Stimulated activated CD4-positive, alpha-beta T cell treated with anti-CD3 and anti-CD28 coated beads, Interleukin-2, amount 100 ng/mL, for 24 hours (primary cell): ENCODE results near the gene SRSF10.
"Not testable (repeated sequence)": the region's sequence is repeated elsewhere in the genome, so short reads cannot be mapped to it uniquely, and the experiment has no call there.

ENCODE experiments used
- DNase-seq, 2 donors: peaks; one replicate each; pipeline ENCODE4 v3.0.0-alpha.2; 2020

Gene SRSF10

DNA sequence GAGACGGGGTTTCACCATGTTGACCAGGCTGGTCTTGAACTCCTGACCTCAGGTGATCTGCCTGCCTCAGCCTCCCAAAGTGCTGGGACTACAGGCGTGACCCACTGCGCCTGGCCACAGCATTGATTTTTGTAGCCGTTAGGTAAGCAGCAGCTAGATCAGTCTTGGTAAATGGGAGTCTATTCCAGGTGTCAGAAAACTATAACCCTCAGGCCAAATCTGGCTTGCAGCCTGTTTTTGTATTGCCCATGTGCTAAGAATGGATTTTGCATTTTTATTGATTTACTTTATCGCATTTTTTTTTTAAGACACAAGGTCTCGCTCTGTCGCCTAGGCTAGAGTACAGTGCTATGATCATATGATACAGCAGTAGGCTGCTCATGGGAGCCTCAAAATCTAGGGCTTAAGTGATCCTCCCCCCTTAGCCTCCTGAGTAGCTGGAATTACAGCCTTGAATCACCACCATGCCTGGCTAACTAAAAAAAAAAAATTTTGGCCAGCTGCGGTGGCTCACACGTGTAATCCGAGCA is 16.6 kb upstream of the SRSF10 start:
- DNase-seq = no peak

DNA sequence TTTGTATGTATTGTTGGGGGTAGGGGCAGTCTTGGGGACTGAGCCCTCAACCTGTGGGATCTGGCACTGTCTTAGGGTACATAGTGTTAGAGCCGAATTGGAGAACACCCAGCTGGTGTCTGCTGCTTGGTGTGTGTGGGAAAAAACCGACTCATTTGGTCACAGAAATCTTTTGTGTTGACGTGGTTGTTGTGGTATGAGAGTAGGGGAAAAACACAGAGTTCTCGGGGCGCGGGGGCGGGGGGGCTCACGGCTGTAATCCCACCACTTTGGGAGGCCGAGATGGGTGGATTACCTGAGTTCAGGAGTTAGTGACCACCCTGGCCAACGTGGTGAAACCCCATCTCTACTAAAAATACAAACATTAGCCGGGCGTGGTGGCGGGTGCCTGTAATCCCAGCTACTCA is 15.3 kb upstream of the SRSF10 start:
- no peak for DNase-seq

DNA sequence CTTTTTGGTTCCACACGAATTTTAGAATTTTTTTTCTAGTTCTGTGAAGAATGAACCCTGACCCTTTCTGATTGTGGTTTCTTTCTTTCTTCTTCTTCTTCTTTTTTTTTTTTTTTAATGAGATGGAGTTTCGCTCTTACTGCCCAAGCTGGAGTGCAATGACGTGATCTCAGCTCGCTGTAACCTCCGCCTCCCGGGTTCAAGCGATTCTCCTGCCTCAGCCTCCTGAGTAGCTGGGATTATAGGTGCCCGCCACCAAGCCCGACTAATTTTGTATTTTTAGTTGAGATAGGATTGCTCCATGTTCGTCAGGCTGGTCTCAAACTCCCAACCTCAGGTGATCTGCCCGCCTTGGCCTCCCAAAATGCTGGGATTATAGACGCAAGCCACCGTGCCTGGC is 11.9 kb upstream of the SRSF10 start:
- DNase-seq = not testable (repeated sequence)

DNA sequence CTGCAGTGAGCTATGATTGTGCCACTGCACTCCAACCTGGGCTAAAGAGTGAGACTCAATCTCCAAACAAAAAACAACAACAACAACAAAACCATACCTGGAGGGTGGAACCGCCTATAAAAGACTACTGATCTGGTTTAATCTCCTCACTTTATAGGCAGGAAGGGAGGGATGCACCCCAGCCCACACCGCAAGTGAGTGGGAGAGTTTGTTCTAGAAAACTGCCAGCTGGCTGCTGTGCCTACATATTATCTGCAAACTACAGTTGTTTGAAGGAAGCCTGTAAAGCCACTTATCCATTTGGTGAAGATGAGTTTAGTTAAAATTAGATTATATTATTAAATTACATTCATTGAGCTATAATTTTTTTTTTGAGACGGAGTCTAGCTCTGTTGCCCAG is 9.1 kb upstream of the SRSF10 start:
- DNase-seq = no peak

DNA sequence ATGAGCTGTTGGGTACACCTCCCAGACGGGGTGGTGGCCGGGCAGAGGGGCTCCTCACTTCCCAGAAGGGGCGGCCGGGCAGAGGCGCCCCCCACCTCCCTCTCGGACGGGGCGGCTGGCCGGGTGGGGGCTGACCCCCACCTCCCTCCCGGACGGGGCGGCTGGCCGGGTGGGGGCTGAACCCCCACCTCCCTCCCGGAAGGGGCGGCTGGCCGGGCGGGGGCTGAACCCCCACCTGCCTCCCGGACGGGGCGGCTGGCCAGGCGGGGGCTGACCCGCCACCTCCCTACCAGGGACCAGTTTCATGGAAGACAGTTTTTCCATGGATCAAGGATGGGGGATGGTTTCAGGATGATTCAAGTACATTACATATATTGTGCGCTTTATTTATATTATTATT is 6.9 kb upstream of the SRSF10 start:
- DNase-seq = not testable (repeated sequence)

DNA sequence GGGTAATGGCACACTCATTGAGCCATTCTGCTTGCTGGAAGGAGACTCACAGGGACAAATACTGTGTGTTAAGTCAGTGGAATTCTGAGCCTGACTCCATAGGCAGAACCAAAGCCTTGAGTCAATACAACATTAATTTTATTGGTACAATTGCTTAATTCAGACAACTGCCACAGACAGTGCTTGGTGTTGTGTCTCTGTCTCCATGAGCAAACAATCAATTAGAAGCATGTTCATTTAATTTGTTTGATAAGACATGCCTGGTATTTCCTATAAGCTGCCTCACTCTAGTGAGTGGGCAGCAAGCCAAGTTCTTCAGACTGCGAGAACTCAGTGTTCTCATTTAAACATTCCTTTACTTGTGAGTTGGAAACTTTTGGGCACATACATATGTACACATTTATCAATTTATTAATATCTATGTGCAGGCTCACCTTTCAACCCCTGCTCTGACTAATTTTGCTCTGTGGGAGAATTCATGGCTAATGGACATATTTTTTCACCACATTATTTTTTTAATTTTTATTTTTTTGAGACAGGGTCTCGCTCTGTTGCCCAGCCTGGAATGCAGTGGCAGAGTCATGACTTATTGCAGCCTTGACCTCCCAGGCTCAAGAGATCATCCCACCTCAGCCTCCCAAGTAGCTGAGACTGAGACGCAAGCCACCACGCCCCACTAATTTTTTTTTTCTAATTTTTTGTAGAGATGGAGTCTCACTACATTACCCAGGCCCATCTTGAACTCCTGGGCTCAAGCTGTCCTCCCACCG is 4.5 kb upstream of the SRSF10 start:
- no peak for DNase-seq

DNA sequence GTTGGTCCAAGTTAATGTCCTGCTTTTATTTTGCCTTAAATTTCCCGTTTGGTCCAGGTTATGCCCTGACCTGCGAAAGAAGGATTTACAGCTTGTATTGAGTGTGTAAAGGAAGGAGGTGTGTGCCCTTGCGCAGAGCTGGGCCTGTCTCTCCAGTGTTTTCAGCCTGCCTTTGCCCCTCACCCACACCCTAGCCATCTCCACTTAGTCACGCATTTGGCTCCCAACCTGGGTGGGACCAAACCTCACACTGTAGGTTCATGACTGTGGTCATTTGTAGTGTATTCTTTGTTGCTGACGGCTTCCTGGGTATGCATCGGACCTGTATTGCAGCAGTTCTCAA is 572 bp upstream of the SRSF10 start:
- peak; percentile 56 to 74 for DNase-seq

DNA sequence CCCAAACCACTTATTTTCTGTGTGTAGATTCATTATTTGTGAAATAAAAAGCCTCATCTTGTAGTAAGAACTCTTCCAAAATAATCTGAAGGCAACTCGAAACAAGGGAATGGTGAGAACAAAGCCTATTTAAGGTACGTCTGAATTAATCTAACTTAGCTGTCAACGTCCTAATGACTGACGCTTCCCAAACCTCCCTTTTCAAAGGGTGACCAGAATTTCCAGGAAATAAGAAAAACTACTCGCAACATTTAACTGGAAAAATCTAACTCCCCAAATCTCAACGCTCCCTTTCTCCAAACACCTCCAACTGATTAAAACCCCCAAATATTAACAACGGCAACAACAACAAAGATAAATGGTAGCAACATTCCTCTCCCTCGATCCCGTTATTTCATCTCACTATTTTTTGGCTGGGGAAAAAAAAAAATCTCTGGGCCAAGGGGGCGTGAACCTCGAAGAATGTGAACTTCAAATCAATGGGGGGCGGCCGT is 693 bp downstream of the SRSF10 start:
- no peak for DNase-seq

DNA sequence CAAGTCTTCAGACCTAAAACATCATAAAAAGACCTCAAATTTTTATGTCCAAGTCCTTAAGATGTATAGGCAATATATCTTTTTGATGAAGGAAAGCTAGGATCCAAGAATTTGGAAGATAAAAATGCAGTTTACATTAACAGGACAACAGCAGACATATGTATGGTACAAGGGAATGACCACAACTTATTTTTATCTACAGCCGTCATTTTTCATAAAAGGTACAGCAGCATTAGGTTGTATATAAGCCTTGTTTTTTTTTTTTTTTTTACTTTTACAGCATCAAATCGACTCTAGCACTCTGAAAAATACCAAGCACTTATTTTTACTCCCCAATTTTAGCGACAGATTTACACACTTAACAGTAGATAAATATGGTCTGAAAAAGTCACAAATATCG is 1.3 kb downstream of the SRSF10 start:
- no peak for DNase-seq

DNA sequence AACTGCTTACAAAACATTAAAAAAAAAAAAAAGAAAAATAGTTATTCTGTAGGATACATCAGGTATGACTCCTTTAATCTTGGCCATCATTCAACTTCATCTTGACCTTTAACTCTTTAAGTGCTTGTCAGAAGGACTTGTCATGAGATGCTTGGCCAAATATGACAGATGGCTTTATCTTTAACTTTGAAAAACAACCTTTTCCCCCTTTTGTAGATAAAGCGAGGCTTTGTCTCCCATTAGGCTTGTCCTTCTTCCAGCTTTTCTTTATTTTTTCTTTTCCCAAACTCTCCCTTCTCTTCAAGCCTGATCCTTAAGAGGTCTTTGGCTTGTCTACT is 2.3 kb downstream of the SRSF10 start:
- no peak for DNase-seq

DNA sequence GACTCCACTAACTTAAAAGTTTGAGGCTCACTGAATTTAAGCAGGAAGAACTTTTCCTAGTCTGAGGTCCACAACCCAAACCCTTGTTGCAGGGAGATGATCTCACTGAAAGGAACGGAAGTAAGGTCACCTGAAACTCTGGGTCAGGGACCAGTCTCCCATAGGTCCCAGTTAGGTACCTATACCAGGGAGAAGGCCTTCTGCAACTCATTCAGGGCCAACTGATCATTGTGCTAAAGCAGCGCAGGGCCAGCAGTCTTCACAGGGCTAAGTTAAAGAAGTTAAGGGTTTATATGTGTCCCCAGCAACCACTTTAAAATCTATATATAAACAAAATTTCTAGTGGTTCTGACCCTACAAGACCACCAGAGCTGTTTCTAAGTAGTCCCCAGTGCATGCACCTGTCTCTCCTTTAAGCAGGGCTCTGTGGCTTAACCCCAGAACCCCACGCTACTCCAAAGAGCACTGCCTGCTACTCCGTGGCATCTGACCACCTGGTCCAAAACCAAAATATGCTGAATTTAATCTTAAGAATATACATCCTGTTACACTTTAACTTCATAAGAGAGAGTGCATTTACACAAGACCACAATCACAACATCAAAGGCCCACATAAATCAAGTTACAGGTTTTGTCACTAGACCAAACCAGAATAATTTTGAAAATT is 2.8 kb downstream of the SRSF10 start:
- DNase-seq = no peak

DNA sequence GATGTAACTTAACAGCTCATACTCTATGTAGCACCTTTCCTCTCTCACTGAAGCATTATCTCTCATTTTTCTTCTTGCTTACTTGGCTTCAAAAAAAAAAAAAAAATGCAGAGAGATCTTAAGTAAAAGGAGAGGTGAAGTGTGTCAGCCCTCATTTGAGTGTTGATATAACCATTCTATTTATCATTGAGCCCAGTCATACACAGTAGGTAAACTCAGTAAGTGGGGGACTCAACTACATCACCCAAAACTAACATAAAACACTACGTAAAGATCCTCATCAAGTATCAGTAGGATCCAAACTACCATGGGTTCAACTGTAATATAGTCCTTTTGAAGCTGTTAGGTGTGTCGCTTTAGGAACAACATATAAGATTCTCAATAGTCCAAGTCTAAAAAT is 12.3 kb downstream of the SRSF10 start:
- no peak for DNase-seq

DNA sequence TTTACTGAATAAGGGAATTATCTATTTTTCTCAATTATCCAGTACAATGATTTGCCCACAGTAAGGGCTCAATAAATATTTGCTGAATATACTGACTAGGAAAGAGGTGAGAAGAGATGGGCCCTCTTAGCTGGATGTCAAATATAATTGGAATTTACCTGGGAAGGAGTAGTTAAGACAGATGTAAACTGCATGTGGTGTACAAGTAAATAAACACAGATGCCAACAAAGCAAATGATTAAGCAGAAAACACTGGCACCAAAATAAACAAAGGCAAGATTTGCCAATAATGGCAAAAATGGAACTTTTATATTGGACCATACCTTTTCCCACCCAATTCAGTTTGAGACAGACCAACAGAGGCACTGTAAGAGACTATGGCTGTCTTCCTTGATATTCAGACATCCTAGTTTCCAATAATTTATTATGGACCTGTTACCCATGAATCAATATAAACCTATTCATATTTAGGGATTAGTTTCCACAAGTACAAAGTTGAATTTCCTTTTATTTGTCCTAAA is 13.1 kb downstream of the SRSF10 start:
- DNase-seq = no peak

DNA sequence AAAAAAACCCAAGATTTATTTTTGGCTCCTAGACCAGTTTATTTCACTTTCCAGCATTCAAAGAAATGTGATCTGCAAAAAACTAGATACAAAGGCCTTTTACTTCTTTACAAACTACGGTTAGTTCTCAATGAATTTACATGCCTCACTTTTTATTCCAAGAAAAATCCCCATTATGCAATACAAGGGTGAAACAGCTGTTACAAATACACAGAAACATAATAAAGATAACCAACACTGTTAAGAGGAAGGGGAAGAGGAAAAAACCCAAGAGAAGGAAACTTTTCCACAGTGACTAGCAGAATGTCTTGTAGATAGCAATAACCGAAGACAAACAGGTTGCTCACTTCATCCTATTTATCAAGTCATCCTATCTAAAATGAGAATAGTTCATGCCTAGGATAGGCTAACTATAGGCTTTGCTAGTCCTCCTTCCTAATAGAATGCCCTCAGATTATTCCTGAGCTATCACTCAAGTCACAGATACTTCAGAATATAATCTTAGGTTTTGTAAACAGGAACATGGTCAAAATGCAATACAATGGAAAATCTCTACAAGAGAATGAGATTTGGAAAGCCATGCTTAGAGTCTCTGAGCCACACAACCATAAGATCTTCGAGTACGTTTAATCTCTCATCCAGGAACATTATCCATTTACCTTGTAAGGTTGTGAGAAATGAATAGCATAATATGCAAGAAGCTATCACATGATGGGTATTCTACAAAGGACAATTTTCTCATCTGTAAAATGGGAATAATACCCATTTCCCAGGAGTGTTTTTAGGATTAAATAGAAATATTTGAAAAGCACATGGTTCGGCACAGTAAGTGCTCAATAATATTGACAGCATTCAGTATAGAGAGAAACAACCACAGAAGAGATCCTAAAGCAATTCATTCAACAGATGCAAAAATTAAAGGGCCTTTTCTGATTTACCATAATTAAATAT is 15.1 kb downstream of the SRSF10 start:
- DNase-seq = no peak

DNA sequence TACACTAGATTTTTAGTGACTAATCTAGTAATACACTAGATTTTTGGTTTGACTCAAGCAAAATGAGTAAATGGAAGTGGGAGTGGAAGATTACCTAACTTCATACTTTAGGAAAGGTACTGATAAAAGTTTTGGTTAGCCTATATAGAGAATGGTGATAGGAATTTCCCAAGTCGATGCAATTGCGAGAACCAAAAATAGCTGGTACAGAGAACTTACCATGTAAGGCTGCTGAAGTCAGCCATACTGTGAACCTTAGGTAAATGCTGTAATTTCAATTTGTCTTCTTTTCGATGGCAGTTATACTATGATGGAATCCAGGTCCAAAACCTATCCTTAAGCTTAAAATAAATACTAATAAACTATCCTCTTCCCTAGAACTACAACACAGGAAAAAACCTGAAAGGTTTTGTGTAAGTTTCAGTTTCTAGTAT is 15.9 kb downstream of the SRSF10 start:
- no peak for DNase-seq

DNA sequence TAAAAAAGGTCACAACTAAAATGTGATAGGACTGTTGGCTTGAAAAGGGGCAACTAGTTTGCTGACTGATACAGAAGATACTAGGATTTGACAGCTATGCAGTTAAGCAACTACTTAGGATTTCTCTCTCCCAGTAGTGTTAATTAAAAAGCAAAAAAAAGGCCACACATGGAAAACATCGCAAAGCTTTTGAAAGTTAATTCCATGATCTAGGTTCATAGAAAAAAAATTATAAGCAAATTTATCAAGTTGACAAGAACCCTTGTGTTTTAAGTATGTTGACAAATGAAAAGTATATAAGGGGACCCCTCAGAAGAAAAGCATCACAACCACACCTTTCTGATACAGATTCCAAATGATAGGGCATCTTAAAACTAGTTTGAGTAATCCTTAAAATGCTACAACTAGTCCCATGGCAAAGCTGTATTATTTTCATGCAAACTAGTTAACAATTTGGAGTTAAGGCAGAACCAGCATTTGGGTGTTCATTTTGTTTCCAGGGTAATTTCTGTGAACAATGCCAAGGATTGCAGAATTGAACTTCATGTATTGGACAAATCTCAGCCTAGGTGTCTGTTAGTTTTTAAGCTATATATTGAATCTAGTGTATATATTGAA is 16.4 kb downstream of the SRSF10 start:
- no peak for DNase-seq

DNA sequence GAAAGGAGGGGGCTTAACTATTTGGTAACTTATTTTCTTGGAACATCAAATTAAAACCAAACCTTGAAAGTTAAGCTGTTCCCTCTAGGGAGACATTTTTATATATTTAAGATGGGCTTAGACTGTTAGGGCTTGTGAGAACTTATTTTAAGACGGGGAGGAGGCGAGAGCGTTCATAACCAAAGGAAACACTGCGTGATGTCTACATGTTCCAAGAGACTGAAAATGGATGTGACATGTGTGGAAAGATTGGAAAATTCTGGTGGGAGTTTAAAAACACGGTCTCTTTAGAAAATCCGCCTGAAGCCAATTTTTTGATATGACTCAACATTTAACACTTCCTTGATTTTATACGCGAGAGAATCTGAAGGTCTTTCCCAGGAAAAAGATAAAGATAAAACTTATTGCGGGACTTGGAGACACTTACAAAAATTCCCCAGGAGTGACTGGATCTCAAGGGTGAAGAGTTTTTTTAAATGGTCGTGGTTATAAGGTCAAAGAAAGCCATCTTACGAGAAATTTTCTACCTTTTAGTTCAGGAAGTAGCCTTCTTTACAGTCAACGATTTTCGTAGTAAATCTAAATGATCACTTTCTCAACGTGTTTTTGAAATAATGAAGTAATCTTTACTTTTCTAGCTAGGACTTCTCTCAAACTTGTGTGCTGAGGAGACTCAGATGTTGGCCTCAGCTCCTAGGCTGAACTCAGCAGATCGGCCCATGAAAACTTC is 19.7 kb downstream of the SRSF10 start:
- DNase-seq = no peak

DNA sequence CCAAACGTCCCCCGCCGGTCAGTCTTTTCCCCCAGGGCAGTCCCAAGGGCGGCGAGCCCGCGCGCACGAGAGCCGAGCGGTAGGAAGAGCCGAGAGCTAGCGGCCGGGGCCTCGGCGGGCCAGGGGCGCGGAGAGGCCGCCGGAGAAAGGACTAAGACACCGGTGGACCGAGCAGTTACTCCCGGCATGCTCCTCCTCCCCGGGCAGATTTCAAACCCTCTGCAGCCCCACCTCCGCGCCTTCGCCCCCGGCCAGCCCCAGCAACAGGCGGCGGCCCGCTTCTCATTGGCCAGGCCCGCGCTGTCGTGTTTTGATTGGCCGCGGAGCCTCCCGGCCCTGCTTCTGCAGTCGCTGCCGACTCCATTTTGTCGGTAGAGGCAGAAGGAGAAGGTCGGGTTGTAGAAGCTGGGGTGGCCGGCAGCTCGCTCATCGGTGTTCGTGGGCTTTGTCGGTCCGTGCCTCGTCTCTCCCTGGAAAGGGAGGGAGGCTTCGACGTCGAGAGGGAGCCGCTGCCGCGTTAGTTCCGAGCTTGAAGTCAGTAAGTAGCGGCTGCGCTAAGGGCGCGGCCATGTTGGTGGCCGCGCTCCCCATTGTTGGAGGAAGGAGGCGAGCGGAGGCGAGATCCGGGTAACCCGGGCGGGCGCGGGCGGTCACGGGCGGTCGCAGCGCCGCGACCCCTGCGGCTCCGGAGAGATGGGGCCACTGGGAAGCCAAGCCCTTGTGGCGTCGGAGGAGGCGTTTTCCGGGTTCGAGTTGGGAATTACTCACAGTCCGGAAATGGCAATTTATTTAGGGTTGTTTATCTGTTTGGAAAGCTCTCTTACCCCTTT is 20.5 kb downstream of the SRSF10 start, which contains the start of gene PNRC2:
TSS of gene PNRC2 (plus strand) at position 368 of the 830 bp plus-strand sequence. CDS start 1,630 bp downstream, outside the sequence.
- DNase-seq = peak; percentile 96

DNA sequence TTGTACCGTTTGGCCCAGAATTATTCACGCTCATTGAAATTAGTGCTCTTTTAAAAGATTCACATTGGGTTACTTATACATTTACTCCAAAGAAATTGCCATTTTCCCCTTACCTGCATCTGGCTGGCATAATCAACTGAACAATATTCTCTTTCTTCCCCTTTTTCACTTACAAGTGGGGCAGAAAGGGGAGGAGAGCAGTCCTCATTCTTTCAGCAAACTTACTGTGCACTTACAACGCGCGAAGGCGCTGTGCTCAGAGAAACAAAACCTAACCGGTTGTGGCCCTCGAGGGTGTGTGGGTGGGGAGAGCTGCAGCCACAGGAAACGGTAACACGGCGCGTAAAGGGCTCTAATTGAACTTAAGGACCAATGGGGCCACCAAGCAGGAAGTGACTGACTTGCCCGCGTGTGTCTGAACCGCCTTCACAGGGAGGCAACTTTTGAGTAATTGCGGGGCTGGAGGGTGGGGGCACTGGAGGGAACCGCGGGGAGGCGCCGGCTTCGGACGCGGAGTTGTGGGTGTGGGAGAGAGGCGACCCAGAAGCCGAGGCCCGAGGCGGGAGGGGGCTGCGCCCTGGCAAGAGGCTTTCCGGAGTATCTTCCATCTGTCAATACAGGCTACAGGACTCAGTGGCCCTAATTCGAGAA is 21.2 kb downstream of the SRSF10 start:
- DNase-seq = peak; percentile 90 to 93
